GM12872 (cell line): Measurements from ENCODE around the gene TSG101.

Source experiments
- CTCF ChIP-seq: IDR thresholded peaks from 3 replicates; pipeline ENCODE4 v1.5.1; 2011; ENCODE audit warnings: low read depth, mild to moderate bottlenecking, low read length, moderate library complexity; ENCODE audit not compliant: insufficient read depth

TSG101 gene

GRCh38 chr11:18457450-18457849 lies 69.3 kb downstream of the TSG101 start:
- TF ChIP-seq CTCF: no peak

DNA sequence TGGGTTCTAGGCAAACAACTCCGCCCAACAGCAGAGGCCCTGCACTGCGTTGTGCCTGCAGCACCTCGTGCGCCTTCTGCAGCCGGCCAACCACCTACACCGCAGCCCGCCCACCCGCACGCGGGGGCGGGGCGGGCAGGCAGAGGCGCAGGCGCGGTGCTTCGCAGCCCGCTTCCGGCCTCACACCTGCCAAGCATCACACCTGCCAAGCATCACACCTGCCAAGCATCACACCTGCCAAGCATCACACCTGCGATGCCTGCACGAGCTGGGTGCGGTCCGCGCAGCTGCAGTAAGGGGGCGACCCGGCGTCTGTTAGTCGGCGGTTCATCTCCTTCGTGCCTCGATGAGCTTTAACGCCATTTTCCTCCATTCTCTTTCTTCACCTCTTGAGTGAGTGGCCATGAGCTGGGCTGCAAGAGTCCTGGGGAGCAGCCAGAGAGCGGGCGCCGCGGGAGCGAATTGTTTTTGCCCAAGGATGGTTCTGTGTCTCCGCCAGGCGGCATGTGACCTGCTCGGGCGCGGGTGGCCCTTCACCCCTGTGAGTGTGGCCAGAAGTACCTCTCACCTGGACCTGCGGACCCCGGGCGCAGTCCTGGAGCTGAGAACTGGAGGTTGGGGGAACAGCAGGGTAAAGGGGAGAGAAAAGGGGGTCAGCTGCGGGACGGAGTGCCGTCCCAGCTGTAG lies 70.9 kb downstream of the TSG101 start, which contains the start of gene LDHAL6A:
Gene LDHAL6A (plus strand): TSS at position 171 of the 687 bp plus-strand sequence. CDS start 825 bp downstream, outside the sequence.
- TF ChIP-seq CTCF: no peak

GRCh38 chr11:18452927-18453326 lies 73.8 kb downstream of the TSG101 start:
- TF ChIP-seq CTCF: no peak

- TF ChIP-seq CTCF: no peak
Observed at GRCh38 chr11:18449251-18449650, 77.5 kb downstream of the TSG101 start.

GRCh38 chr11:18438691-18439090 lies 88.1 kb downstream of the TSG101 start:
- TF ChIP-seq CTCF: no peak
